ENCODE measurements around the gene PSMG3. TPM values are rescaled to one million over a fixed set of nuclear protein-coding genes. Genes with fewer than 3 reads are reported as not detected.

PSMG3 gene
- total RNA-seq, 2 donors from 2014 or later, result 21.5 to 22.3 TPM

DNA sequence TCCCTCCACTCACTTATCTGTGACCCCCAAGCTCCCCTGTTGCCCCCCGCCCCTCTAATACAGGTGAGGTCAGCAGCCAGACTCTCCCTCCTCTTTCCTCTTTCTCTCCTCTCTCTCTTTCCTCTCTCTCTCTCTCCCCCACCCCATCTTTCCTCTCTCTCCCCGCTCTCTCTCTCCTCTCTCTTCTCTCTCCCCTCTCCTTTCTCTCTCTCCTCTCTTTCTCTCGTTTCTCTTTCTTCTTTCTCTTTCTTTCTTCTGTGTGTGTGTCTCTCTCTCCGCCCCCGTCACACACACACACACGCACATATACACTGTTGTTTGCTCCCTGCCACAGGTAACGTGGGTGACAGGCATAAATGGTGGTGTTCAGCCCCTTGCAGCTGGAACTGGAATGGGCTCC is 37.2 kb upstream of the PSMG3 start:
- no peak for DNase-seq (ENCODE audit: low spot score)
- TF ChIP-seq, protein P1, sequence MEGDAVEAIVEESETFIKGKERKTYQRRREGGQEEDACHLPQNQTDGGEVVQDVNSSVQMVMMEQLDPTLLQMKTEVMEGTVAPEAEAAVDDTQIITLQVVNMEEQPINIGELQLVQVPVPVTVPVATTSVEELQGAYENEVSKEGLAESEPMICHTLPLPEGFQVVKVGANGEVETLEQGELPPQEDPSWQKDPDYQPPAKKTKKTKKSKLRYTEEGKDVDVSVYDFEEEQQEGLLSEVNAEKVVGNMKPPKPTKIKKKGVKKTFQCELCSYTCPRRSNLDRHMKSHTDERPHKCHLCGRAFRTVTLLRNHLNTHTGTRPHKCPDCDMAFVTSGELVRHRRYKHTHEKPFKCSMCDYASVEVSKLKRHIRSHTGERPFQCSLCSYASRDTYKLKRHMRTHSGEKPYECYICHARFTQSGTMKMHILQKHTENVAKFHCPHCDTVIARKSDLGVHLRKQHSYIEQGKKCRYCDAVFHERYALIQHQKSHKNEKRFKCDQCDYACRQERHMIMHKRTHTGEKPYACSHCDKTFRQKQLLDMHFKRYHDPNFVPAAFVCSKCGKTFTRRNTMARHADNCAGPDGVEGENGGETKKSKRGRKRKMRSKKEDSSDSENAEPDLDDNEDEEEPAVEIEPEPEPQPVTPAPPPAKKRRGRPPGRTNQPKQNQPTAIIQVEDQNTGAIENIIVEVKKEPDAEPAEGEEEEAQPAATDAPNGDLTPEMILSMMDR (IDR thresholded peaks at IDR 0.05), result no peak
- Histone ChIP-seq H3K9me3 (no peaks in the 10 kb centered on the region), H3K4me1 (no peaks in the 10 kb centered on the region), H3K27me3 (no peaks in the 10 kb centered on the region), H3K36me3 (no peaks in the 10 kb centered on the region), H3K27ac (no peak overlapping the region), H3K4me3 (no peak overlapping the region)

DNA sequence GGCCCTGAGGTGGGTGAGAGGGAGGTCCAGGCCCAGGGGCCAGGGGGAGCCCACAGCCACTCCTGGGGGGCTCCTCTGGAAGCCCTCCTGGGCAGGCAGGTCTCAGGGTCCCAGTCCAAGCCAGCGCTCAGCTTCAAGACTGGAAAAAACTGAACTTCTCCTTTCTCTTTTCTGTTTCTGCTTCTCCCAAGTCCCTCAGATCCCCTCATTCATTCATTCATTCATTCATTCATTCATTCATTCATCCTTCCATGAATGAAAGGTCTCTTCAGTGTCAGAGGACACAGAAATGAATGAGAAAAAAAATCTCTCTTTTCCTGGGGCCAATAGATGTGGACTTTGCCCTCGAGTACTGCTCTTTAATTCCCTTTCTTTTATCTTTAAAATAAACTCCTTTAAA is 34.6 kb upstream of the PSMG3 start:
- Histone ChIP-seq H3K4me3 (no peak overlapping the region), H3K36me3 (no peaks in the 10 kb centered on the region), H3K27ac (no peak overlapping the region), H3K27me3 (no peaks in the 10 kb centered on the region), H3K4me1 (no peaks in the 10 kb centered on the region), H3K9me3 (no peaks in the 10 kb centered on the region)
- TF ChIP-seq, protein P1 (IDR thresholded peaks at IDR 0.05), result no peak
- no peak for DNase-seq (ENCODE audit: low spot score)

DNA sequence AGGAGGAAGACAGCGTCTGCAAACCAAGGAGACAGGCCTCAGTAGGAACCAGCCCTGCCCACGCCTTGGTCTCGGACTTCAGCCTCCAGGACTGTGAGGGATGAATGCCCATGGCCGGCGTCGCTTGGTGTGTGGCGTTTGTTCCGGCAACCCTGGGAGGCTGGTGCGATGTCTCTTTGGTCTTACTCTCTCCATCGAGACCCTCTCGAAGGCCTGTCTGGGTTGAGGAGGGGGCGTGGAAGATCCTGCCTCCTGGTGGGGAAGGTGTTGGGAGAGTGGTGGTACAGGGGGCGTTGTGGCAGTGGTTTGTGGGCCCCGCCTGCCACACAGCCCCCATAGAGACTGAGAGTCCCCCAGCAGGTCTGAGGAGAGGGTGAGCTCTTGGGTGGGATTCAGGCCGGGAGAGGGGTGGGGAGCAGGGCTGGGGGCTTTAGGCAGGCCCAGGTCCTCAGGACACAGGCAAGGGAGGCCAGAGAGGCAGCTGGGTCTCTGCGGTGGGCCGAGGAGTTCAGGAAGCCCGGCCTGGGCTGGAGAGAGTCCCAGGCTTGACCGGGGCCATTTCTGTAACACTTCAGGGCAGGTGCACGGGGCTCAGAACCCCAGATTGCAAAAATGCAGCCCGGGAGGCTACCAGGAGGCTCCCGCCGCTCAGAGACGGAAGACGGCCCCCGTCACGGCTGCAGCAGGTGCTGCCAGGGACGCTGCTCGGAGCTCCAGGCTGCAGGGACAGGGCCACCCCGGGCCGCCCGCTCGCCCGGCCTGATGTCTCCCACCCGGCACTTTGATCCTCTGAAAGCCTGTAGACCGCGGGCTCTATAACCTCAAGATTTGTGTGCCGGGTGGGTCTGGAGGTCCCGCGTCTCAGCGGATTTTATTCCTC is 33.8 kb upstream of the PSMG3 start:
- DNase-seq (ENCODE audit: low spot score), result no peak
- no peak overlapping the region for H3K27ac ChIP-seq
- TF ChIP-seq, protein P1 (IDR thresholded peaks at IDR 0.05), result no peak
- H3K4me3 ChIP-seq, result no peak overlapping the region
- no peaks in the 10 kb centered on the region for H3K27me3 ChIP-seq
- no peaks in the 10 kb centered on the region for H3K9me3 ChIP-seq
- H3K36me3 ChIP-seq, result no peaks in the 10 kb centered on the region
- H3K4me1 ChIP-seq, result no peaks in the 10 kb centered on the region

DNA sequence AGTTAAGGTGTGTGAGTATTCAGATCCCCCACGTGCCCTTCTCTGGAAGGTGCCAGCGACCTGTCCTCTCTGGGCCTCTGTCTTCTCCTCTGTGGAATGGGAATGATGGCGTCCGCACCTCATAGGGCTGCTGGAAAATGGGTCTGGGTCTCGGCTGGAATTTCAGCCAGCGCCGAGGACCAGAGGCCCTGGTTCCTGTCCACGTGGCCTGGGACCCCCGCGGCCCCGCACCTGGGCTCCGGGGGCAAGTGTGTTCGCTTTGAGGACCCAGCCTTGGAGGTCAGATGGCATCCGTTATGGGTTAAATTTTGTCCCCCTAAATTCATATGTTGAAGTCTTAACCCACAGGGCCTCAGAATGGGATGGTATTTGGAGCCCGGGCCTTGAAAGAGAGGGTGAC is 32.6 kb upstream of the PSMG3 start:
- TF ChIP-seq, protein P1 (IDR thresholded peaks at IDR 0.05), result no peak
- H3K36me3 ChIP-seq, result no peaks in the 10 kb centered on the region
- H3K9me3 ChIP-seq, result no peaks in the 10 kb centered on the region
- no peak for DNase-seq (ENCODE audit: low spot score)
- H3K27me3 ChIP-seq, result no peaks in the 10 kb centered on the region
- H3K27ac ChIP-seq, result no peak overlapping the region
- H3K4me3 ChIP-seq, result no peak overlapping the region
- H3K4me1 ChIP-seq, result no peaks in the 10 kb centered on the region

DNA sequence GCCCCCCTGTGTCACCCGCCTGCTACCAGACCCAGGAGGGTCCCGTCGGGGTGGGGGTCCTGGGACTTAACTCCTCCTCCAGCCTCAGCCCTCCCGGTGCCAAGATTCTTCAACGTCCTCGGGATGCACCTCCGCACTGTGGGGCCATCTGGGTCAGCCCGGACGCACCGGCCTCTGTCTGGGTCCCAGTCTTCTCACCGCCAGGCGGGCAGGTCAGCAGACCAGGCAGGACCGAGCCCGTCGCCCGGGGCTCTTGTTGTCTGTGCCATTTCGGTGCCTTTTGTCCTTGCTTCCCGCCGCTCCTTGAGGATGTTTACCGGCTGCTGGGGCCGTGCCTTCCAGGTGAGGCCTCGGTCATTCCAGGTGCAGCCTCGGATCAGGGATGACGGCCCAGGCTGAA is 32.1 kb upstream of the PSMG3 start:
- H3K36me3 ChIP-seq, result no peaks in the 10 kb centered on the region
- no peaks in the 10 kb centered on the region for H3K9me3 ChIP-seq
- H3K4me1 ChIP-seq, result no peaks in the 10 kb centered on the region
- no peak overlapping the region for H3K27ac ChIP-seq
- no peak for DNase-seq (ENCODE audit: low spot score)
- no peak overlapping the region for H3K4me3 ChIP-seq
- no peaks in the 10 kb centered on the region for H3K27me3 ChIP-seq
- TF ChIP-seq, protein P1 (IDR thresholded peaks at IDR 0.05), result no peak
